GM19351 (cell line): ENCODE measurements around the gene ASH1L.
"Not testable (repeated sequence)": the region's sequence is repeated elsewhere in the genome, so short reads cannot be mapped to it uniquely, and the experiment has no call there.

Source experiments
- ATAC-seq: cut with Tn5 transposase; IDR thresholded peaks from one replicate; pipeline ENCODE4 v1.9.1; 2021; ENCODE audit warnings: mild to moderate bottlenecking, moderate library complexity; ENCODE audit not compliant: unreplicated experiment

The ASH1L gene

DNA sequence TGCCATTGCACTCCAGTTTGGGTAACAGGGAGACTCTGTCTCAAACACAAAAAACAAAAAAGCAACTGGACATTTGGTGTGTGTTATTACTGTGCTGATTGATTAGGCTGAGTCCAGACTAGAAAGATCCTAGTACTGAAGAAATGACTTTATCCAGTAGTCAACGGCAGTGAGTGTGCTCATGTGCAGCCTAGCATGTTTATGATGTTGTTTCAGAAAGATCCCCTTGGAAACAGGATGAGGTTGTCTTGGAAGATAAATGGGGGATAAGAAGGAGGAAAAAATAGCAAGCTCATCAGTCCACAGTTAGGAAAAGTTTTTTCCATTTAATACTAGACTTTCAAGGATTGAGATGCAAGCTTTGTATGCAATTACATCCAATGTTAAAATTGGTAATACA lies 227.6 kb downstream of the ASH1L start:
- ATAC-seq: no peak

DNA sequence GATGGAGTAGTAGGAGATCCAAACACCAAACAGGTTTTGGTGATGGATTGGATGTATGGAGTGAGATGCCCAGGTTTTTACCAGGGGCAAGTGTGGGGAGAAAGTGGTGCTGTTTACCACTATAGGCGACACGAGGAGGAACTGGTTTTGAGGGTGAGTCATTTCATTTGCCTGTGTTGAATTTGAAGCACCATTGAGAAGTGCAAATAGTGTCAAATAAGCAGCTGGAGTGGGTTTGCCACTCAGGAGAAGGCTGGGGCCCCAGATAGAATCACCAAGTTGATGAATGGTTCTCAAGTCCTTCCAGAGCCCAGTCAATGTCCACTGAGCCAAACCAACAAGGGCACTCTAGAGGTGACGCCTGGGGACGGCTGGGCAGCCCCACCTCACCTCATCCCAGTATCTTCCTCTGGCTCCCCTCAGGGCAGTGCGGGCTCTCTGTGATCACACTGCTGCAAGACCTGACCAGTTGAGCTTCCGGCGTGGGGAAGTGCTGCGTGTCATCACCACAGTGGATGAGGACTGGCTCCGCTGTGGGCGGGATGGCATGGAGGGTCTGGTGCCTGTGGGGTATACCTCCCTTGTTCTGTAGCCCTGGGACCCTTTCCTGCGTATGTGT lies 232.5 kb downstream of the ASH1L start:
- ATAC-seq: no peak

DNA sequence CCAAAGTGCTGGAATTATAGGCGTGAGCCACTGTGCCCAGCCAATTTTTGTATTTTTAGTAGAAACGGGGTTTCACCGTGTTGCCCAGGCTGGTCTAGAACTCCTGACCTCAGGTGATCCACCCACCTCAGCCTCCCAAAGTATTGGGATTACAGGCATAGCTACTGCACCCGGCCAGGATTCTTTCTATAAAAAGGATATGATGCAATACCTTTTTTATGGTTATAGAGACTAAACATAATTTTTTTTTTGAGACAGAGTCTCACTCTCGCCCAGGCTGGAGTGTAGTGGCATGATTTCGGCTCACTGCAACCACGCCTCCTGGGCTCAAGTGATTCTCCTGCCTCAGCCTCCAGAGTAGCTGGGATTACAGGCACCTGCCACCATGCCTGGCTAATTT lies 233.7 kb downstream of the ASH1L start:
- not testable (repeated sequence) for ATAC-seq

DNA sequence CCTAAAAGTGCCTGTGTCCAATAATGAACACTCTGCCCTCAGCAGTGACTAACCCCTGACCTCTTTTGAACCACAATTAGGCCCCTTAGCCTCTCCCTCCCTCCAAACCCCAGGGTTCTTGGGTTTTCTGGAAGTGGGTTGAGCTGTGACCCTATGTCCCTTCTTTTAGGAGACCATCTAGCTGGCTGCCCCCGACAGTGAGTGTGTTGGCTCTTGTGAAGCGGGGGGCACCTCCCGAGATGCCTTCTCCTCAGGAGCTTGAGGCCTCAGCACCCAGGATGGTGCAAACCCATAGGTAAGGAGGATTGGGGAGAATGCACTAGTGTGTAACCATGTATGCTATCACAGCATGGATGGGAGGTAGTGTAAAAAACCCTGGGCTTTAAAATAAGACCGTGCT lies 234.6 kb downstream of the ASH1L start:
- ATAC-seq: no peak

DNA sequence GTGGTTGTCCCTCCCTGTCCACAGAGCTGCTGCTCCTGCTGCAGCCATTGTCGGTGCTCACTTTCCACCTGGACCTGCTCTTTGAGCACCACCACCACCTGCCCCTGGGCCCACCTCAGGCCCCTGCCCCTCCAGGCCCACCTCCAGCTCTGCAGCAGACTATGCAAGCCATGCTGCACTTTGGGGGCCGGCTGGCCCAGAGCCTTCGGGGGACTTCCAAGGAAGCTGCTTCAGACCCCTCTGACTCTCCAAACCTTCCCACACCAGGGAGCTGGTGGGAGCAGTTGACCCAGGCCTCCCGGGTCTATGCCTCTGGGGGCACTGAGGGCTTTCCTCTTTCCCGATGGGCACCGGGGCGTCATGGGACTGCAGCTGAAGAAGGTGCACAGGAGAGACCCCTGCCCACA lies 236.0 kb downstream of the ASH1L start:
- ATAC-seq: no peak

DNA sequence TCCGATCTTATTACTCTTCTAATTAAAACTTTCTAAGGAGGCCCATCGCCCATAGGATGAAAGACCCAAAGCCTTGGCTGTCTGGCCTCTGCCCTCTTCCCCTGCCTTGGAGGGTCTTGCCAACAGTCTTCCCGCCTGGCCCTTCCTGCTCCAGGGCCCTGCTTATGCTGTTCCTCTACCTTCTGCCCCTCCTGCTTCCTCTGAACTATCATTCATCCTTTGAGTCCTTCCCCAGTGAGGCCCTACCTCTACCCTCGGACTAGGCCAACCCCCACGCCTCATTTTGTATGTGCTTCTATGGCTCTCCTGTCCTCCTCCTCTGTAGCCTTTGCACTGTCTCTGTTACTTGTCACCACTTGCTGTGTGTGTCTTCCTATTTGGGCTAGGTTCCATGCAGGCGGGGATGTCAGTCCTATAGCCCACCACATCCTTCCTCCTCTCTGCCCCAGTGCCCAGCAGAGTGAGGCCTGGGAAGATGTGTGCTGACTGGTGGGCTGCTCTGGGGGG lies 236.5 kb downstream of the ASH1L start:
- ATAC-seq: no peak

DNA sequence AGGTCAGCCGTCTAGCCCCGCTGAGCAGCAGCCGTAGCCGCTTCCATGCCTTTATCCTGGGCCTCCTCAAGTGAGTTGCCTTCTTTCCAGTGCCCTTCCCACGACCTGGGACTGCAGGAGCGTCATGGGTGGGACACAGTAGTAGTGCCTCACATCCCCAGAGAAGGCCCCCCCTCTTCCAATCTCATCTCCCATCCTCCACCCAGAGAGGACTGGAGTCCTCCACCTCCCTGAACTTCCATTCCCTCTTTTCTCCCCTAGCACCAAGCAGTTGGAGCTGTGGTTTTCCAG lies 237.1 kb downstream of the ASH1L start:
- no peak for ATAC-seq

DNA sequence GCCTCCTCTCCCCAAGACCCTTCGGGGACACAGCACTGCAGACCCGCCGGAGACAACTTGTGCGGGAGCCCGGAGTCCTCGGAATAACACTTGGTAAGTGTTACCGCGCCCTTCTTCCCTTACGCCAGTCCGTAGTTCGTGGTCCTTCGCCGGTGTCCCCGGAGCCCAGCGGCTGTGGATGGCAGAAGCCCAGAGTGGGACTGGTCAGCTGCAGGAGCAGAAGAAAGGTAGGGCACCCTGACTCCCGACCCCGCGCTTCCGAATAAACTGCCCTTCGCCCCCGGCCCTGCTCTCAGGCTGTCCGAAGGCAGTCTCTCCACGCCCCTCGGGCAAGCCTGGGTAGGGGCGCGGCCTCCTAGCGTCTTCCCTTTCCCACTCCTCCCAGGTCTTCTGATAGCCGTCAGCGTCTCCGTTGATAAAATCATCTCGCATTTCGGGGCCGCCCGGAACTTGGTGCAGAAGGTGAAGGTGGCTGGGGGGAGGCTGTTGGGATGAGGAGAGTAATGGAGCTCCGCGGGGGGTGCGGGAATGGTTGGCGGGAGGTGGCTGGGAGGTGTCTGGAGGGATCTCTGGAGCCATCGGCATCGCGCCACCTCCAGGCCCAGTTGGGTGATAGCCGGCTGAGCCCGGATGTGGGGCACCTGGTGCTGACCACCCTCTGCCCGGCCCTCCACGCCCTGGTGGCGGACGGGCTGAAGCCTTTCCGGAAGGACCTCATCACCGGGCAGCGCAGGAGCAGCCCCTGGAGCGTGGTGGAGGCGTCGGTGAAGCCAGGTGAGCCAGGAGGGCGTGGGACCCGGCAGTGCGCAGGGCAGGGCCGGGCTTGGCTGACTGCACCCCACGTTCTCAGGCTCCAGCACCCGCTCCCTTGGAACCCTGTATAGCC lies 237.6 kb downstream of the ASH1L start:
- no peak for ATAC-seq

DNA sequence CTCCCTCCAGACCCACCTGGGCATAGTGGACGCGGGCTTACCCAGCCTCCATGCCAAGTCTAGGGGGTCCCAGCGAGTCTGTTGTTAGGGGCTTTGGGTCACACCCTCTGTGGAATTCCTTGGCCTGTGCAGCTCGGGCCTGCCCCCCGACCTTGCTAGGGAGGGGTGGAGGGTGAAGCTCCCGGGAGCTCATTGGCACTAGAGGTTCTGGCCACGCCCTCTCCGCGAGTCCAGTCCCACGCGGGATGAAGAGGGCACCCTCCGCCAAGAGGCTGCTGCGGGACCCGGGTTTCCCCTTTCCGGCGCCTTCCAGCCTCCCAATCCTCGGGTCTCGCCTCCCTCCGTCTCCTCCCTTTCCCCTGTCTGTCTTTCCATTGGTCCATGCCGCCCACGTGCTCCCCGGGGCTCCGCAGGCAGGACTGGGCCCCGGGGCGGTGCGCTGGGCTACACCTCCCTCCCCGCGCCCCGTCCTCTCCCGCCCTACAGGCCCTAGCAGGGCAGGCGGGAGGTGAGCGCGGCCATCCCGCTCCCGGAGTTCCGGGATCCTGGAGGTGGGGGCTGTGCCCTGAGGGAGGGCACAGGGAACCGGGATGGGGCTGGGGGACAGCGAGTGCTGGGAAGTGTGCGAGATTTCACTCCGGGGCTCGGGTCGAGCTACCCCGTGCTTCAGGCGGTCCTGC lies 238.4 kb downstream of the ASH1L start:
- ATAC-seq: peak; percentile 65

DNA sequence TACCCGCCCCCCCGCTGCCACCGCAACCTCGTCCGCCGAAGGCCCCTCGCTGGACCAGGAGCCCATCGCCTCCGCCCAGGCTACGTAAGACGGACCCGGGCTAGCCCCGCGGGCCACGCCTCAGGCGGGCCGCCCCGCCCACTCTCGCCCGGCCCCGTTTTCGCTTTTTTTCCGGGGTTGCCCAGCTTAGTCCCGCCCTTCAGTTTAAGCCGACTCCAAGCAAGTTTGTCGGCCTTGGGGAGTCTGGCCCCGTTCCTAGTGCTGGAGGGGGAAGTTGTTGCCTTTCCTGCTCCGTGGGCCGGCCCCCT lies 238.9 kb downstream of the ASH1L start:
- peak; percentile 48 for ATAC-seq

DNA sequence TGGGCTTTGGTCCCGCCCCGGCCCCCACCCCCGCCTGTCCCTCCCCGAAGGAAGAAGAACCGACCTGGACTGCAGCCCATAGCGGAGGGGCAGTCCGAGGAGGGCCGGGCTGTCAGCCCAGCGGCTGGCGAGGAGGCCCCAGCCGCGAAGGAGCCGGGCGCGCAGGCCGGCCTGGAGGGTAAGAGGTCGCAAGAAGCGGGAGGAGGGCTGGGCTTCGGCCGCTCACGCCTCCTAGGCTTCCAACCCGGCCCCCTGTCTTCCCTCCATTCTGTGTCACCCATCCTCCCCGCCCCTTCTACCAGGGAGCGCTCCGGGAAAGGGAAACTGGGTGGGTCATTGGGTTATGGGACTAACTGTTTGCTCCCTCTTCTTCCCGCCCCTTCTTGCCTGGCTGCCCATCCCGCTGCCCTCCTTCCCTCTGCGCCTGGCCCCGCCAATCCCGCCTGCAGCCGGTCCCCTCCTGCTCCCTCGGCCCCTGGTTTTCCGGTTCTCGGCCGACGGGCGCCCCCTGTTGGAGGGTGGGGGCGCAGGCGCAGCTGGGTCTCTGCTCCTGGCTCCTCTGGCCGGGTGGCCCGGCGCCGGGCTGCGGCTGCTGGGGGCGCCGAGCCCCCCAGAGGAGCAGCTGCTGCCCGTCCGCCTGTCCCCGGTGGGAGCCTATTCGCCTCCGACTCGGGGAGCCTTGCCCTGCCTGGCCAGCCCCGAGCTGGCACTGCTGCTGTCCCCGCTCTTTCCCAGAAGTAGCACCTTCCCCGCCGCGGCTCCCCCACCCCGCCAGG lies 239.5 kb downstream of the ASH1L start:
- ATAC-seq: peak; percentile 46

DNA sequence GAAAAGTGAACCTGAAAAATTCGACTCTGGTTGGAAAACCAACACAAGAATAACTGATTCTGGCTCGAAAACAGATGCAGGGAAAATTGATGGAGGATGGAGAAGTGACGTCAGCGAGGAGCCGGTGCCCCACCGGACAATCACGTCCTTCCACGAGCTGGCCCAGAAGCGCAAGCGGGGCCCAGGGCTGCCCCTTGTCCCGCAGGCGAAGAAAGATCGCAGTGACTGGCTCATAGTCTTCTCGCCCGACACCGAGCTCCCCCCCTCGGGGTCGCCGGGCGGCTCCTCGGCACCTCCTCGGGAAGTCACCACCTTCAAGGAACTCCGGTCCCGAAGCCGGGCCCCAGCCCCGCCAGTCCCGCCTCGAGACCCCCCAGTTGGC lies 240.0 kb downstream of the ASH1L start:
- ATAC-seq: no peak

DNA sequence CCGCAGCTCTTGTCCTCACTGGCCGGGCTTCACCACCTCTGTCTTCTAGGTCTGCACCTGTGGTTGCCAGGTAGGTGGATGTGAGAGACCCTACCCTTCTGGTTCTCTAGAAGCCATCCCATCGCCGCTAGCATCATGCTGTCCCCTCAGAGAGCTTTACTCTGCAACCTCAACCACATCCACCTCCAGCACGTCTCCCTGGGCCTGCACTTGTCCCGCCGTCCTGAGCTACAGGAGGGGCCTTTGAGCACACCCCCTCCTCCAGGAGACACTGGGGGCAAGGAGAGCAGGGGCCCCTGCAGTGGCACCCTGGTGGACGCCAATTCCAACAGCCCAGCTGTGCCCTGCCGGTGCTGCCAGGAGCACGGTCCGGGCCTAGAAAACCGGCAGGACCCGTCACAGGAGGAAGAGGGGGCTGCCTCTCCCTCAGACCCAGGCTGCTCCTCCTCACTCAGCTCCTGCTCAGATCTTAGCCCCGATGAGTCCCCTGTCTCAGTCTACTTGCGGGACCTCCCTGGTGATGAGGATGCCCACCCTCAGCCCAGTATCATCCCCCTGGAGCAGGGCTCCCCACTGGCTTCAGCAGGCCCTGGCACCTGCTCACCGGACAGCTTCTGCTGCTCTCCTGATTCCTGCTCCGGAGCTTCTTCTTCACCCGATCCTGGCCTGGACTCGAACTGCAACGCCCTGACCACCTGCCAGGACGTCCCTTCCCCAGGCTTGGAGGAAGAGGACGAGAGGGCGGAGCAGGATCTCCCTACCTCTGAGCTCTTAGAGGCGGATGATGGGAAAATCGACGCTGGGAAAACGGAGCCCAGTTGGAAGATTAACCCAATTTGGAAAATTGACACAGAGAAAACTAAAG lies 240.7 kb downstream of the ASH1L start:
- ATAC-seq: no peak

DNA sequence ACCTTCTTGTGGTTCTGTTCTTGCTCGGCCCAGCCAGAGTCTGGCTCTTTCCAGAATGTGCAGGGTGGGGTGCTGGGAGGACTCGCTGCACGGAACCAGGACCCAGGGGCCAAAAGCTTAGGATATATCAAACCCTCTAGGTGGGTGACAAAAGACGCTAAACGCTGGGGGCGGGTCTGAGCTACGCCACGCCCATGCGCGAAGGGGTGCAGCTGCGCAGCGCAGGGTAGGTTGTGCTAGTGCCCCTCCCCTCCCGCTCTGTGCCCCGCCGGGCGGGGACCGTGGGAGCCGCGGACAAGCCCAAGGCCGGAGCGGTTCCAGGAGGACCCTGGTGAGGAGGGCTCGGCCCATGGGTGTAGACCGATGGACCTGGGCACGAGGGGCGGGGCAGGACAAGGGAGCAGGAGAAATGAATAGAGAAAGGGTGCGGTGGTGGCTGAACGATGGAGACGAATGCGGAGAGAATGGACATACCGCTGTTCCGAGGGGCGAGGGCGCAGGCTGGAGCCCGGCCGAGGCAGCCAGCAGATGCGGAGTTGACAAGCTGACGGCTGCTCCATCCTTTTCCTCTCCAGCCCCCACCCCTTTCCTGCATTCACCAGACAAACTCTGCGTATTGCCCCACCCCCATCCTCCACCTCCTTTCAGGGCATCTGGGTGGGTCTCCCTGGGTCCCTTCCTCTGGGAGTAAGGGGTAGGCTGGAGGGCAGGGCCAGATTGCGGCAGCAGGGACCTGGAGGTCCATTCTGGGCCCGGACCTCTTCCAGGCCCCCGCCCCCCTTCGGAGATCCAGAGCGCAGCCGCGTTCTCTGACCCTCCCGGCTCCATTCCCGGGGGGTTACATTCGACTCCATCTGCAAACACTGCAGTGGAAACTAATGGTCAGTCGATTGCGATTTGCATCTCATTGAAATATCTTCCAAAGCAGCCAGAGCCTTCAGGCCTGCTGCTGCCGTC lies 241.7 kb downstream of the ASH1L start, which contains the start of gene RUSC1:
Gene RUSC1 (plus strand): TSS at position 234 of the 957 bp plus-strand sequence. CDS start 880 bp downstream, outside the sequence.
- ATAC-seq: no peak

DNA sequence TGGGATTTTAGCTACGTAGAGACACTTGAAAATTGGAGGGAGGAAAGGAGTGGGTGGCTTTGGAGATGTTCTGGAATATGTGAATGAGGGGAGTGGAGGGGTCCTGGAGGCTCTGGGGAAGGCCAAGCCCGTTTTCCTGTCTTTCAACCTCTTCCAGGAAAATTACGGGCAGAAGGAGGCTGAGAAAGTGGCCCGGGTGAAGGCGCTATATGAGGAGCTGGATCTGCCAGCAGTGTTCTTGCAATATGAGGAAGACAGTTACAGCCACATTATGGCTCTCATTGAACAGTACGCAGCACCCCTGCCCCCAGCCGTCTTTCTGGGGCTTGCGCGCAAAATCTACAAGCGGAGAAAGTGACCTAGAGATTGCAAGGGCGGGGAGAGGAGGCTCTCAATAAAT lies 242.4 kb downstream of the ASH1L start:
- no peak for ATAC-seq

DNA sequence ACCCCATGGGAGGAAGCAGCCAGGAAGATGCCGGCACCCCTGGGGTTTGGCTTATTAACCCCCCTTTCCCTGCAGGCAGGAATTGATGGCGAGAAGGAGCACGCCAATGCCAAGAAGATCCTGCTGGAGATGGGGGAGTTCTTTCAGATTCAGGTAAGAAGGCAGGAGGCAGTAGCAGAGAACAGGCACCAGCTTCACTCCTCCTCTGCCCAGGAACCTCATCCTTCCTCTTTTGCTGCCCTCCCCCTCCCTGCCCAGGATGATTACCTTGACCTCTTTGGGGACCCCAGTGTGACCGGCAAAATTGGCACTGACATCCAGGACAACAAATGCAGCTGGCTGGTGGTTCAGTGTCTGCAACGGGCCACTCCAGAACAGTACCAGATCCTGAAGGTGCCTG lies 243.1 kb downstream of the ASH1L start:
- no peak for ATAC-seq

DNA sequence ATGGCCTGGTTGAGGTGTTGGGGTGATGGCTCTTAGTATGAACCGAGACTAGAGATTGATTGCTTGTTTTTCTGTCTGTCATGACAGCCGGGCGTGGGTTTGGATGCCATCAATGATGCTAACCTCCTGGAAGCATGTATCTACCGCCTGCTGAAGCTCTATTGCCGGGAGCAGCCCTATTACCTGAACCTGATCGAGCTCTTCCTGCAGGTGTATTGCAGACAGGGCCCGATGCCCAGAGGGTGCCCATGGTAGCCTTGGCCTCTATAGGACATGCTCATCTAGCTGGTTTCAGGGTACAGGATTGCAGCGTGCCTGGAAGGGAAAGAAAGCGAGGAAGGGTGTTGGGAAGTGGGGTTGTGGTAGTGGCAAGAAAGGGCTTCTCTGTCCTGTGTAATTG lies 244.5 kb downstream of the ASH1L start:
- ATAC-seq: no peak

DNA sequence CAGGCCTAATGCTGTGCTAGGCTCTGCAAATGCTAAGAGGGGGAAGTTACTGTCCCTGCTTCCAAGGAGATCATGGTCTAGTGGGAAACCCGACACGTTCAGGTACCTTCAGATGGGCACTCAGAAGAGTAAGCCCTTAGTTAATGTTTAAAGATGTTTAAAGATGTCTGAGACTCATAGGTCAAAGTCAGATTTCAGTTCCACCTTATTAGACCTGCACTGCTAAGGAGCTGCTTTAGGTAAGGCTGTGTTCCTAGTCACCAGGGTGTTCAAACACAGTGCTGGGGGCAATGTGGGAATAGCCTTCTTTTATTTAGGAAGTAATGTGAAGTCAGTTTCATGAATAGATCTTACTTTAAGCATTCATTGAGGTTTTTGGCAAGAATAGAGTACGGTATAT lies 245.7 kb downstream of the ASH1L start:
- no peak for ATAC-seq

DNA sequence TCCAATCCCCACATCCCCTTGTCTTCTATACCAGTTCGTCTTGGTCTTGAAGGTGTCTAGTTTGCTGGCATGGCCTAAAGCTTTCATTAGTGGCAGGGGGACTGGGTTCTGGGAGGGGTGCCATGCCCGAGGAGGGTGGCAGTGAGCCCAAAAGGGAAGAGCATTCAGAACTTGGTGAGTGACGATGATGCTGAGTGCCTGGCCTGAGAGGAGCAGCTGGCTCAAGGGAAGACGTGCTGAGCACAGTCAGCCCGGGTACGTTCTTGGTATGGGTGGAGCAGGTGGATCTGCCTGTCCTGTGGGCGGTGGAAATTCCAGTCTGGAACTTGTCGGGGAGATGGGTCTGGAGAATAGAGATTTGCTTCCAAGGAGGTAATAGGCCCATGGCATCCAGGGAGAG lies 249.3 kb downstream of the ASH1L start:
- no peak for ATAC-seq
